ENCODE measurements around the gene PNPLA3. TPM values are rescaled to one million over a fixed set of nuclear protein-coding genes. Genes with fewer than 3 reads are reported as not detected.

Gene PNPLA3
- polyA plus RNA-seq, 1 of the 3 experiments (the other 2 are of a cell fraction): 3.2 TPM

GRCh38 chr22:43983808-43984207 is 60.2 kb downstream of the PNPLA3 start:
- no peaks in the 10 kb centered on the region; the same call in 1 of the 2 replicates for H3K9me2 ChIP-seq
- H3K27ac ChIP-seq (ENCODE audit: low read depth in 2 of 2, low read length in 1 of 2): no peak overlapping the region
- no peaks in the 10 kb centered on the region for H3K9me3 ChIP-seq
- H4K20me1 ChIP-seq (ENCODE audit: insufficient read depth): no peaks in the 10 kb centered on the region
- H3K79me2 ChIP-seq (ENCODE audit: insufficient read depth): no peaks in the 10 kb centered on the region; the same call in 1 of the 2 replicates
- no peaks in the 10 kb centered on the region for H3K27me3 ChIP-seq (ENCODE audit: insufficient read depth)
- H3K4me3 ChIP-seq (ENCODE audit: low read depth in 2 of 2, low read length in 1 of 2): no peak overlapping the region
- H2AFZ ChIP-seq (ENCODE audit: low read depth): no peak overlapping the region
- TF ChIP-seq MEF2A (IDR thresholded peaks at IDR 0.05; ENCODE audit: borderline replicate concordance, low read depth) (no peak), FOXJ3 (CRISPR knock-in tag; IDR thresholded peaks at IDR 0.05) (no peak), USF2 (IDR thresholded peaks at IDR 0.05; ENCODE audit: borderline replicate concordance, low read depth, low read length) (no peak), NFIC (IDR thresholded peaks at IDR 0.05; ENCODE audit: borderline replicate concordance) (no peak), MXI1 (IDR thresholded peaks at IDR 0.05; ENCODE audit: low read depth, low read length) (no peak), ELF1 (IDR thresholded peaks at IDR 0.05) (no peak)
- peaks cover 49 to 80% of the 10 kb centered on the region in 2 experiments for H3K36me3 ChIP-seq (replicated peaks in 1 of 2; ENCODE audit: control insufficient read depth in 1 of 2, insufficient read depth in 2 of 2, low read length in 1 of 2)
- no peak for DNase-seq
- ChIA-PET POLR2A (no interaction called here), CTCF (interaction anchor here (2.0 kb wide), 1 partner anchor 10 kb away, joined by 13 read pairs; no protein-coding TSS in a partner anchor)
- H3F3A ChIP-seq (replicated peaks; ENCODE audit: insufficient read depth): peaks cover 7% of the 10 kb centered on the region
- H3K4me2 ChIP-seq: no peak overlapping the region
- no peaks in the 10 kb centered on the region for H3K4me1 ChIP-seq (ENCODE audit: control insufficient read depth in 1 of 2, insufficient read depth in 2 of 2, low read depth in 1 of 2, low read length in 1 of 2)
- WGBS (ENCODE audit: low lambda C conversion rate): 98% methylated on average over 16 of the region's 16 CpGs
- no peak overlapping the region for H3K9ac ChIP-seq

- Histone ChIP-seq H2AFZ (ENCODE audit: low read depth) (no peak overlapping the region), H3K27me3 (ENCODE audit: insufficient read depth) (no peaks in the 10 kb centered on the region), H3K4me2 (no peak overlapping the region), H3K9ac (no peak overlapping the region), H3K79me2 (ENCODE audit: insufficient read depth) (no peaks in the 10 kb centered on the region; the same call in 1 of the 2 replicates), H3F3A (replicated peaks; ENCODE audit: insufficient read depth) (peaks cover 7% of the 10 kb centered on the region), H3K27ac (ENCODE audit: low read depth in 2 of 2, low read length in 1 of 2) (no peak overlapping the region), H3K9me2 (no peaks in the 10 kb centered on the region; the same call in 1 of the 2 replicates), H3K9me3 (no peaks in the 10 kb centered on the region), H3K4me1 (ENCODE audit: control insufficient read depth in 1 of 2, insufficient read depth in 2 of 2, low read depth in 1 of 2, low read length in 1 of 2) (no peaks in the 10 kb centered on the region), H4K20me1 (ENCODE audit: insufficient read depth) (no peaks in the 10 kb centered on the region), H3K36me3 (replicated peaks in 1 of 2; ENCODE audit: control insufficient read depth in 1 of 2, insufficient read depth in 2 of 2, low read length in 1 of 2) (peaks cover 59 to 80% of the 10 kb centered on the region in 2 experiments), H3K4me3 (ENCODE audit: low read depth in 2 of 2, low read length in 1 of 2) (no peak overlapping the region)
- 81% methylated on average over 11 of the region's 12 CpGs for WGBS (ENCODE audit: low lambda C conversion rate)
- ChIA-PET CTCF (interaction anchor here (1.1 to 2.0 kb wide), 2 partner anchors 8 to 640 kb away, joined by 3 to 13 read pairs; no protein-coding TSS in a partner anchor), POLR2A (no interaction called here)
- no peak for DNase-seq
- TF ChIP-seq EZH2phosphoT487 (IDR thresholded peaks at IDR 0.05; ENCODE audit: borderline replicate concordance, low read depth) (no peak), RAD21 (IDR thresholded peaks at IDR 0.05; ENCODE audit: low read length) (no peak), JUND (IDR thresholded peaks at IDR 0.05) (no peak), MAX (IDR thresholded peaks at IDR 0.05; ENCODE audit: low read depth) (no peak), IRF3 (IDR thresholded peaks at IDR 0.05; ENCODE audit: low read depth, low read length) (no peak), SMC3 (IDR thresholded peaks at IDR 0.05; ENCODE audit: low read depth, low read length) (no peak), MXI1 (IDR thresholded peaks at IDR 0.05; ENCODE audit: low read depth, low read length) (no peak), PBX3 (IDR thresholded peaks at IDR 0.05) (no peak), RFX5 (IDR thresholded peaks at IDR 0.05; ENCODE audit: low read length) (no peak), TCF12 (IDR thresholded peaks at IDR 0.05) (no peak), FOXM1 (IDR thresholded peaks at IDR 0.05; ENCODE audit: low read depth) (no peak), ZBTB33 (IDR thresholded peaks at IDR 0.05; ENCODE audit: borderline replicate concordance, low read depth) (no peak), GABPA (IDR thresholded peaks at IDR 0.05; ENCODE audit: low read depth) (no peak), RCOR1 (IDR thresholded peaks at IDR 0.05; ENCODE audit: low read length) (no peak), NRF1 (IDR thresholded peaks at IDR 0.05; ENCODE audit: low read depth, low read length) (no peak)
Observed at GRCh38 chr22:43985532-43985931, 61.9 kb downstream of the PNPLA3 start.

Measured in SK-N-SH (cell line).